Body of pancreas (tissue), 4 donors: ENCODE measurements around the gene ELANE. TPM values are rescaled to one million over a fixed set of nuclear protein-coding genes. Genes with fewer than 3 reads are reported as not detected.

Source experiments
- ATAC-seq: fragments of 150-250 bp; one replicate; pipeline ENCODE4 v1.9.1; 2016
- DNase-seq, 4 donors: peaks; one replicate each; pipeline ENCODE4 v3.0.0-alpha.2; 2019
- H3K27ac ChIP-seq, 4 donors: fragments of 200-600 bp; sonication (generic); 1 replicate in 3 of 4; 2 replicates in 1 of 4; pipeline versions ENCODE4 v1.5.1 to v1.6.1; 2016 to 2019; ENCODE audit warnings: mild to moderate bottlenecking in 1 of 4, mixed read lengths in 1 of 4, moderate library complexity in 1 of 4
- H3K27me3 ChIP-seq, 2 donors: fragments of 200-600 bp; sonication (generic); one replicate each; pipeline ENCODE4 v1.6.0; 2016; ENCODE audit warnings: mild to moderate bottlenecking in 1 of 2
- H3K36me3 ChIP-seq, 2 donors: fragments of 200-600 bp; sonication (generic); replicated peaks in 1 of 2; 2 replicates each; pipeline ENCODE4 v1.5.1; 2016; ENCODE audit warnings: low read depth in 2 of 2; ENCODE audit not compliant: insufficient read depth in 1 of 2
- H3K4me1 ChIP-seq: fragments of 200-600 bp; sonication (generic); one replicate; pipeline ENCODE4 v1.6.0; 2016
- H3K4me3 ChIP-seq, 2 donors: fragments of 200-600 bp; sonication (generic); 1 replicate in 1 of 2; 2 replicates in 1 of 2; pipeline ENCODE4 v1.5.1; 2016 to 2019
- H3K9me3 ChIP-seq, 3 donors: fragments of 200-600 bp; sonication (generic); 1 replicate in 2 of 3; 2 replicates in 1 of 3; pipeline ENCODE4 v1.5.1; 2016
- CTCF ChIP-seq, 7 experiments: fragments of 450-650 bp in 4 of 7; fragments of 200-600 bp in 3 of 7; sonication (generic) in 3 of 7; IDR thresholded peaks; one replicate each; pipeline ENCODE4 v1.5.1; 2016 to 2019; ENCODE audit warnings: antibody characterized with exemption in 7 of 7
- POLR2A ChIP-seq, 3 donors: fragments of 450-650 bp; IDR thresholded peaks; one replicate each; pipeline ENCODE4 v1.6.1; 2016; ENCODE audit warnings: antibody characterized with exemption in 3 of 3, mild to moderate bottlenecking in 2 of 3
- WGBS, 2 donors: methylation state at CpG; one replicate each; pipeline ENCODE4 v1.1.5; 2017; 5-methylcytosine and 5-hydroxymethylcytosine counted together
- intact Hi-C: fragments of 100-400 bp; cut with DNase I; formaldehyde crosslinking; loops from one replicate; pipeline ENCODE4 v1.15.1; 2023
- total RNA-seq, 2 donors: library from RNA; depleted of rRNA; stranded (reverse); fragments of >200 nt; gene quantifications; one replicate each; pipeline ENCODE4 v1.1.0, GENCODE V29; 2016

The ELANE gene
- not detected for total RNA-seq

GRCh38 chr19:852136-853013 is at the start of gene ELANE:
Gene ELANE (plus strand): TSS chr19:852303. CDS start chr19:852329, 26 bp downstream.
- 55 to 81% methylated on average over 8 to 49 of the region's 55 CpGs for WGBS, 2 donors
- Histone ChIP-seq H3K36me3 (no peaks in the 10 kb centered on the region), H3K4me3 (no peak within 1 kb of the TSS), H3K9me3 (no peaks in the 10 kb centered on the region), H3K27ac (peak within 1 kb of the TSS in 2 of 4 donors; percentile 75 to 88), H3K4me1 (peaks cover 12% of the 10 kb centered on the region), H3K27me3 (peaks cover 0 to 6% of the 10 kb centered on the region in 2 donors)
- intact Hi-C loops: no loop called here
- TF ChIP-seq CTCF (IDR thresholded peaks at IDR 0.05) (no peak), POLR2A (IDR thresholded peaks at IDR 0.05) (no peak)
- DNase-seq (no peak), ATAC-seq (no peak)

GRCh38 chr19:802498-803098 is 49.5 kb upstream of the ELANE start:
- intact Hi-C loops: no loop called here
- H3K4me3 ChIP-seq: no peak overlapping the region
- H3K27me3 ChIP-seq: no peaks in the 10 kb centered on the region
- peaks cover 44% of the 10 kb centered on the region for H3K4me1 ChIP-seq
- H3K9me3 ChIP-seq: no peaks in the 10 kb centered on the region
- no peak for ATAC-seq
- no peak for DNase-seq
- H3K36me3 ChIP-seq: peaks cover 31 to 39% of the 10 kb centered on the region in 2 donors
- 68 to 77% methylated on average over 18 to 28 of the region's 28 CpGs for WGBS, 2 donors
- H3K27ac ChIP-seq: peak overlapping the region in 2 of 4 donors; percentile 97 to 100
- no peak for TF ChIP-seq POLR2A (IDR thresholded peaks at IDR 0.05)
- no peak for TF ChIP-seq CTCF (IDR thresholded peaks at IDR 0.05)

GRCh38 chr19:803099-803561 is 49.0 kb upstream of the ELANE start:
- H3K27ac ChIP-seq: peak overlapping the region in 1 of 4 donors; percentile 33
- H3K27me3 ChIP-seq: no peaks in the 10 kb centered on the region
- no peak for ATAC-seq
- H3K36me3 ChIP-seq: peaks cover 36 to 45% of the 10 kb centered on the region in 2 donors
- WGBS, 2 donors: 86 to 88% methylated on average over 13 to 17 of the region's 17 CpGs
- TF ChIP-seq POLR2A (IDR thresholded peaks at IDR 0.05) (no peak), CTCF (IDR thresholded peaks at IDR 0.05) (no peak)
- intact Hi-C loops: no loop called here
- peaks cover 44% of the 10 kb centered on the region for H3K4me1 ChIP-seq
- H3K9me3 ChIP-seq: no peaks in the 10 kb centered on the region
- no peak for DNase-seq
- no peak overlapping the region for H3K4me3 ChIP-seq

GRCh38 chr19:803686-804418 is 48.3 kb upstream of the ELANE start:
- no peak for DNase-seq
- 79 to 82% methylated on average over 13 to 31 of the region's 31 CpGs for WGBS, 2 donors
- Histone ChIP-seq H3K4me3 (no peak overlapping the region), H3K27ac (no peak overlapping the region), H3K4me1 (peaks cover 43% of the 10 kb centered on the region), H3K27me3 (no peaks in the 10 kb centered on the region), H3K9me3 (no peaks in the 10 kb centered on the region), H3K36me3 (peaks cover 42 to 49% of the 10 kb centered on the region in 2 donors)
- intact Hi-C loops: no loop called here
- no peak for ATAC-seq
- TF ChIP-seq CTCF (IDR thresholded peaks at IDR 0.05): no peak
- no peak for TF ChIP-seq POLR2A (IDR thresholded peaks at IDR 0.05)
